HCT116 (cell line): ENCODE data around the gene SLC2A13. TPM values are rescaled to one million over a fixed set of nuclear protein-coding genes. Genes with fewer than 3 reads are reported as not detected.

Experiments
- ATAC-seq: fragments of 200-7000 bp; cut with Tn5 transposase; 2 replicates; pipeline ENCODE4 v1.9.1; 2020; ENCODE audit warnings: mild to moderate bottlenecking, moderate library complexity
- BruUV-seq: library from RNA; stranded (reverse); fragments of 400-500 nt; replicated peaks from 2 replicates; lab custom pipeline; 2021; lab: Mats Ljungman, UMichigan
- CTCF ChIA-PET: fragments of 300-600 bp; sonication (Branson Sonifier 250); formaldehyde crosslinking; loops from one replicate; lab custom pipeline; 2021; ENCODE audit warnings: antibody characterized with exemption; lab: Charles Lee
- POLR2A ChIA-PET: fragments of 300-600, 350-600 bp; sonication (Branson Sonifier 250); formaldehyde crosslinking; loops from one replicate; lab custom pipeline; 2021; ENCODE audit warnings: antibody characterized with exemption; lab: Charles Lee
- RAD21 ChIA-PET, 2 experiments: fragments of 300-600 bp; sonication (Branson Sonifier 250); formaldehyde crosslinking; loops; one replicate each; lab custom pipeline; 2023; ENCODE audit warnings: low total read pairs in 2 of 2; ENCODE audit not compliant: uncharacterized antibody in 2 of 2, unreplicated experiment in 2 of 2, low non-redundant PET in 1 of 2; lab: Charles Lee
- DNase-seq: peaks from one replicate; pipeline ENCODE4 v3.0.0-alpha.2; 2010; ENCODE audit warnings: low read depth, low spot score
- H2AFZ ChIP-seq: fragments of 200-600 bp; shearing (Covaris generic), sonication (generic); 2 replicates; pipeline ENCODE4 v1.6.1; 2017; ENCODE audit warnings: low read depth, mixed run types, mixed read lengths, antibody characterized with exemption, low read length; ENCODE audit not compliant: poor library complexity, severe bottlenecking
- H3K27ac ChIP-seq: 2 replicates; pipeline ENCODE4 v1.5.1; 2012; ENCODE audit warnings: low read depth, low read length
- H3K27me3 ChIP-seq: fragments of 200-600 bp; sonication (generic); 2 replicates; pipeline ENCODE4 v1.6.1; 2016; ENCODE audit warnings: mixed run types, low read length, mixed read lengths; ENCODE audit not compliant: insufficient read depth
- H3K36me3 ChIP-seq, 2 experiments: fragments of 200-500 bp in 1 of 2; fragments of 200-600 bp in 1 of 2; sonication (Bioruptor generic) in 1 of 2; sonication (generic) in 1 of 2; 2 replicates each; pipeline versions ENCODE4 v1.5.1 to v1.6.1; 2014 to 2016; ENCODE audit warnings: low read length in 2 of 2, inconsistent platforms in 1 of 2, mixed read lengths in 1 of 2, mixed run types in 1 of 2; ENCODE audit not compliant: insufficient read depth in 2 of 2, control insufficient read depth in 1 of 2
- H3K4me1 ChIP-seq, 2 experiments: fragments of 200-600 bp in 1 of 2; sonication (generic) in 1 of 2; 2 replicates each; pipeline versions ENCODE4 v1.5.1 to v1.6.1; 2012 to 2017; ENCODE audit warnings: low read length in 2 of 2, inconsistent platforms in 1 of 2, mild to moderate bottlenecking in 1 of 2, mixed read lengths in 1 of 2, mixed run types in 1 of 2, moderate library complexity in 1 of 2; ENCODE audit not compliant: insufficient read depth in 2 of 2, control insufficient read depth in 1 of 2
- H3K4me2 ChIP-seq: fragments of 200-600 bp; sonication (generic); 2 replicates; pipeline ENCODE4 v1.6.1; 2017; ENCODE audit warnings: mixed run types, low read length, mixed read lengths
- H3K4me3 ChIP-seq, 2 experiments: fragments of 200-600 bp in 1 of 2; sonication (generic) in 1 of 2; replicated peaks in 1 of 2; 2 replicates each; pipeline ENCODE4 v1.5.1; 2011 to 2016; ENCODE audit warnings: low read length in 2 of 2, control low read depth in 1 of 2, low read depth in 1 of 2, mild to moderate bottlenecking in 1 of 2, mixed read lengths in 1 of 2, mixed run types in 1 of 2
- H3K79me2 ChIP-seq: fragments of 200-600 bp; sonication (generic); 2 replicates; pipeline ENCODE4 v1.6.1; 2017; ENCODE audit warnings: mild to moderate bottlenecking, mixed run types, low read length, moderate library complexity, mixed read lengths; ENCODE audit not compliant: insufficient read depth
- H3K9ac ChIP-seq: fragments of 200-600 bp; sonication (generic); 2 replicates; pipeline ENCODE4 v1.6.1; 2016; ENCODE audit warnings: low read length, mixed read lengths
- H3K9me2 ChIP-seq: fragments of 200-600 bp; sonication (generic), shearing (Covaris generic); 2 replicates; pipeline ENCODE4 v1.6.1; 2017; ENCODE audit warnings: mixed run types, mild to moderate bottlenecking, moderate library complexity; ENCODE audit not compliant: insufficient read depth
- H3K9me3 ChIP-seq, 2 experiments: fragments of 200-500 bp in 1 of 2; fragments of 200-600 bp in 1 of 2; sonication (Bioruptor generic) in 1 of 2; sonication (generic) in 1 of 2; 2 replicates each; pipeline ENCODE4 v1.6.1; 2014 to 2017; ENCODE audit warnings: low read length in 2 of 2, mixed read lengths in 2 of 2, inconsistent platforms in 1 of 2, low read depth in 1 of 2, mild to moderate bottlenecking in 1 of 2, mixed run types in 1 of 2, moderate library complexity in 1 of 2; ENCODE audit not compliant: control insufficient read depth in 1 of 2, insufficient read depth in 1 of 2
- H4K20me1 ChIP-seq: fragments of 200-600 bp; sonication (generic), shearing (Covaris generic); 2 replicates; pipeline ENCODE4 v1.6.1; 2017; ENCODE audit warnings: mixed run types, mild to moderate bottlenecking, moderate library complexity; ENCODE audit not compliant: insufficient read depth
- CBX3 ChIP-seq: IDR thresholded peaks from 2 replicates; pipeline ENCODE4 v1.6.1; 2012; ENCODE audit warnings: low read depth
- EGR1 ChIP-seq: IDR thresholded peaks from 2 replicates; pipeline ENCODE4 v1.6.1; 2012; ENCODE audit warnings: low read depth
- ELF1 ChIP-seq: IDR thresholded peaks from 2 replicates; pipeline ENCODE4 v1.6.1; 2012; ENCODE audit warnings: low read depth, borderline replicate concordance
- EZH2 ChIP-seq: fragments of 200-600 bp; sonication (generic); IDR thresholded peaks from 2 replicates; pipeline ENCODE4 v1.6.1; 2017; ENCODE audit warnings: antibody characterized with exemption, mixed run types
- EZH2phosphoT487 ChIP-seq: fragments of 200-600 bp; IDR thresholded peaks from 2 replicates; pipeline ENCODE4 v1.6.1; 2018; ENCODE audit warnings: antibody characterized with exemption, borderline replicate concordance
- FOSL1 ChIP-seq: IDR thresholded peaks from 2 replicates; pipeline ENCODE4 v1.6.1; 2012; ENCODE audit warnings: low read depth
- JUND ChIP-seq: IDR thresholded peaks from 2 replicates; pipeline ENCODE4 v1.6.1; 2012
- POLR2A ChIP-seq: IDR thresholded peaks from 2 replicates; pipeline ENCODE4 v1.7.0; 2011; ENCODE audit warnings: borderline replicate concordance; ENCODE audit not compliant: insufficient read depth, insufficient read length; ENCODE audit errors: extremely low read depth
- POLR2AphosphoS5 ChIP-seq: IDR thresholded peaks from 2 replicates; pipeline ENCODE4 v1.6.1; 2011; ENCODE audit warnings: mild to moderate bottlenecking, low read depth, low read length, moderate library complexity
- RAD21 ChIP-seq: IDR thresholded peaks from 2 replicates; pipeline ENCODE4 v1.6.1; 2012; ENCODE audit warnings: low read depth, mild to moderate bottlenecking
- SIN3A ChIP-seq: IDR thresholded peaks from 2 replicates; pipeline ENCODE4 v1.6.1; 2012; ENCODE audit warnings: low read depth
- SRF ChIP-seq: IDR thresholded peaks from 2 replicates; pipeline ENCODE4 v1.6.1; 2012; ENCODE audit warnings: low read depth
- TCF7L2 ChIP-seq: IDR thresholded peaks from 2 replicates; pipeline ENCODE4 v1.7.0; 2011; ENCODE audit warnings: borderline replicate concordance, inconsistent platforms; ENCODE audit not compliant: insufficient read depth, insufficient read length; ENCODE audit errors: extremely low read depth
- ZFX ChIP-seq: fragments of 450-650 bp; IDR thresholded peaks from 2 replicates; pipeline ENCODE4 v1.6.1; 2017
- ZNF274 ChIP-seq: fragments of 200-500 bp; sonication (Bioruptor generic); IDR thresholded peaks from 2 replicates; pipeline ENCODE4 v1.6.1; 2014; ENCODE audit warnings: mild to moderate bottlenecking, low read depth, low read length, inconsistent platforms
- intact Hi-C: fragments of 100-400 bp; cut with micrococcal nuclease; formaldehyde crosslinking; loops from 2 replicates; pipeline ENCODE4 v1.10.0; 2022
- total RNA-seq: library from RNA; stranded (reverse); gene quantifications from one replicate; pipeline ENCODE4 v1.2.1, GENCODE V29; 2021; ENCODE audit not compliant: unreplicated experiment
- TF ChIP-seq, protein P1 (sequence below): IDR thresholded peaks from 2 replicates; pipeline ENCODE4 v1.6.1; 2011; ENCODE audit warnings: mild to moderate bottlenecking, low read length, moderate library complexity; ENCODE audit not compliant: insufficient replicate concordance; ENCODE audit errors: extremely low read depth
- TF ChIP-seq, protein P2 (sequence below), 3 experiments: fragments of 200-600 bp in 1 of 3; sonication (generic) in 1 of 3; IDR thresholded peaks in 2 of 3; conservative IDR thresholded peaks in 1 of 3; 2 replicates each; pipeline ENCODE4 v1.5.1; 2012 to 2017; ENCODE audit warnings: low read depth in 2 of 3, low read length in 2 of 3, antibody characterized with exemption in 1 of 3, borderline replicate concordance in 1 of 3, control low read depth in 1 of 3, mild to moderate bottlenecking in 1 of 3, mixed read lengths in 1 of 3, mixed run types in 1 of 3, moderate library complexity in 1 of 3; ENCODE audit not compliant: insufficient read depth in 1 of 3
- TF ChIP-seq, protein P3 (sequence below): IDR thresholded peaks from 2 replicates; pipeline ENCODE4 v1.6.1; 2012
- TF ChIP-seq, protein P4 (sequence below): IDR thresholded peaks from 2 replicates; pipeline ENCODE4 v1.6.1; 2012; ENCODE audit warnings: low read depth
- TF ChIP-seq, protein P5 (sequence below): IDR thresholded peaks from 2 replicates; pipeline ENCODE4 v1.6.1; 2012

The SLC2A13 gene
- total RNA-seq, 1 experiment from 2014 or later = 6.8 TPM

DNA sequence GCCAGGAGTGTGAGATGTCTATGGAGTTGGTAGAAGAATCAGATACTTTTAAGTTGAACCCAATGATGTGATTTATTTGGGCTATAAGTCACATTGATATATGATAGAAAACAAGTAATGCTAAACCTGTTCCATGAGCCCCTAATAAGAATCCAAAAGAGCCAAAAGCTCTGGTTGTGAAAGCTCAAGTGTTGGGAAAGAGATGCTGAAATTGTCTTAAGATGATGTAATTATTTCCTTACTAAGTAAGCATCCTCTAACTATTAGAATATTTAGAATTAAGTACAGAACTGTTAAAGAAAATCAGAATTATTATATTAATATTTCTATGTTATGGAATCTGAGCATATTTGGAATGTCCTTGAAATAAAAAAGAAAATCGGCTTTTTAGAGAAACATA is 17.6 kb upstream of the SLC2A13 start:
- DNase-seq = no peak
- Histone ChIP-seq H2AFZ (no peak overlapping the region), H3K4me3 (no peak overlapping the region), H3K79me2 (no peaks in the 10 kb centered on the region), H3K36me3 (no peaks in the 10 kb centered on the region), H3K9ac (no peak overlapping the region), H3K27me3 (no peaks in the 10 kb centered on the region), H3K27ac (no peak overlapping the region), H3K4me2 (no peak overlapping the region), H3K9me2 (no peaks in the 10 kb centered on the region), H4K20me1 (no peaks in the 10 kb centered on the region), H3K9me3 (no peaks in the 10 kb centered on the region), H3K4me1 (no peaks in the 10 kb centered on the region)
- ChIA-PET RAD21 (no interaction called here), CTCF (interaction anchor here (1.4 kb wide), 1 partner anchor 16 kb away, joined by 3 read pairs; no protein-coding TSS in a partner anchor), POLR2A (no interaction called here)
- no peak for TF ChIP-seq POLR2AphosphoS5
- TF ChIP-seq ZFX = no peak
- TF ChIP-seq, protein P1, sequence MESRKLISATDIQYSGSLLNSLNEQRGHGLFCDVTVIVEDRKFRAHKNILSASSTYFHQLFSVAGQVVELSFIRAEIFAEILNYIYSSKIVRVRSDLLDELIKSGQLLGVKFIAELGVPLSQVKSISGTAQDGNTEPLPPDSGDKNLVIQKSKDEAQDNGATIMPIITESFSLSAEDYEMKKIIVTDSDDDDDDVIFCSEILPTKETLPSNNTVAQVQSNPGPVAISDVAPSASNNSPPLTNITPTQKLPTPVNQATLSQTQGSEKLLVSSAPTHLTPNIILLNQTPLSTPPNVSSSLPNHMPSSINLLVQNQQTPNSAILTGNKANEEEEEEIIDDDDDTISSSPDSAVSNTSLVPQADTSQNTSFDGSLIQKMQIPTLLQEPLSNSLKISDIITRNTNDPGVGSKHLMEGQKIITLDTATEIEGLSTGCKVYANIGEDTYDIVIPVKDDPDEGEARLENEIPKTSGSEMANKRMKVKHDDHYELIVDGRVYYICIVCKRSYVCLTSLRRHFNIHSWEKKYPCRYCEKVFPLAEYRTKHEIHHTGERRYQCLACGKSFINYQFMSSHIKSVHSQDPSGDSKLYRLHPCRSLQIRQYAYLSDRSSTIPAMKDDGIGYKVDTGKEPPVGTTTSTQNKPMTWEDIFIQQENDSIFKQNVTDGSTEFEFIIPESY = no peak
- TF ChIP-seq, protein P2, sequence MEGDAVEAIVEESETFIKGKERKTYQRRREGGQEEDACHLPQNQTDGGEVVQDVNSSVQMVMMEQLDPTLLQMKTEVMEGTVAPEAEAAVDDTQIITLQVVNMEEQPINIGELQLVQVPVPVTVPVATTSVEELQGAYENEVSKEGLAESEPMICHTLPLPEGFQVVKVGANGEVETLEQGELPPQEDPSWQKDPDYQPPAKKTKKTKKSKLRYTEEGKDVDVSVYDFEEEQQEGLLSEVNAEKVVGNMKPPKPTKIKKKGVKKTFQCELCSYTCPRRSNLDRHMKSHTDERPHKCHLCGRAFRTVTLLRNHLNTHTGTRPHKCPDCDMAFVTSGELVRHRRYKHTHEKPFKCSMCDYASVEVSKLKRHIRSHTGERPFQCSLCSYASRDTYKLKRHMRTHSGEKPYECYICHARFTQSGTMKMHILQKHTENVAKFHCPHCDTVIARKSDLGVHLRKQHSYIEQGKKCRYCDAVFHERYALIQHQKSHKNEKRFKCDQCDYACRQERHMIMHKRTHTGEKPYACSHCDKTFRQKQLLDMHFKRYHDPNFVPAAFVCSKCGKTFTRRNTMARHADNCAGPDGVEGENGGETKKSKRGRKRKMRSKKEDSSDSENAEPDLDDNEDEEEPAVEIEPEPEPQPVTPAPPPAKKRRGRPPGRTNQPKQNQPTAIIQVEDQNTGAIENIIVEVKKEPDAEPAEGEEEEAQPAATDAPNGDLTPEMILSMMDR (IDR thresholded peaks at IDR 0.05 in 2 of 3, conservative IDR thresholded peaks at IDR 0.05 in 1 of 3; ENCODE audit: borderline replicate concordance in 1 of 3, insufficient read depth in 1 of 3, low read depth in 2 of 3, low read length in 2 of 3) = no peak
- TF ChIP-seq, protein P3, sequence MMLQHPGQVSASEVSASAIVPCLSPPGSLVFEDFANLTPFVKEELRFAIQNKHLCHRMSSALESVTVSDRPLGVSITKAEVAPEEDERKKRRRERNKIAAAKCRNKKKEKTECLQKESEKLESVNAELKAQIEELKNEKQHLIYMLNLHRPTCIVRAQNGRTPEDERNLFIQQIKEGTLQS = no peak
- no peak for TF ChIP-seq POLR2A
- TF ChIP-seq SRF = no peak
- no peak for TF ChIP-seq ZNF274
- no peak for TF ChIP-seq TCF7L2
- TF ChIP-seq EZH2 = no peak
- TF ChIP-seq RAD21 = no peak
- no peak for TF ChIP-seq EGR1
- no peak for TF ChIP-seq FOSL1
- TF ChIP-seq ELF1 = no peak
- TF ChIP-seq, protein P4, sequence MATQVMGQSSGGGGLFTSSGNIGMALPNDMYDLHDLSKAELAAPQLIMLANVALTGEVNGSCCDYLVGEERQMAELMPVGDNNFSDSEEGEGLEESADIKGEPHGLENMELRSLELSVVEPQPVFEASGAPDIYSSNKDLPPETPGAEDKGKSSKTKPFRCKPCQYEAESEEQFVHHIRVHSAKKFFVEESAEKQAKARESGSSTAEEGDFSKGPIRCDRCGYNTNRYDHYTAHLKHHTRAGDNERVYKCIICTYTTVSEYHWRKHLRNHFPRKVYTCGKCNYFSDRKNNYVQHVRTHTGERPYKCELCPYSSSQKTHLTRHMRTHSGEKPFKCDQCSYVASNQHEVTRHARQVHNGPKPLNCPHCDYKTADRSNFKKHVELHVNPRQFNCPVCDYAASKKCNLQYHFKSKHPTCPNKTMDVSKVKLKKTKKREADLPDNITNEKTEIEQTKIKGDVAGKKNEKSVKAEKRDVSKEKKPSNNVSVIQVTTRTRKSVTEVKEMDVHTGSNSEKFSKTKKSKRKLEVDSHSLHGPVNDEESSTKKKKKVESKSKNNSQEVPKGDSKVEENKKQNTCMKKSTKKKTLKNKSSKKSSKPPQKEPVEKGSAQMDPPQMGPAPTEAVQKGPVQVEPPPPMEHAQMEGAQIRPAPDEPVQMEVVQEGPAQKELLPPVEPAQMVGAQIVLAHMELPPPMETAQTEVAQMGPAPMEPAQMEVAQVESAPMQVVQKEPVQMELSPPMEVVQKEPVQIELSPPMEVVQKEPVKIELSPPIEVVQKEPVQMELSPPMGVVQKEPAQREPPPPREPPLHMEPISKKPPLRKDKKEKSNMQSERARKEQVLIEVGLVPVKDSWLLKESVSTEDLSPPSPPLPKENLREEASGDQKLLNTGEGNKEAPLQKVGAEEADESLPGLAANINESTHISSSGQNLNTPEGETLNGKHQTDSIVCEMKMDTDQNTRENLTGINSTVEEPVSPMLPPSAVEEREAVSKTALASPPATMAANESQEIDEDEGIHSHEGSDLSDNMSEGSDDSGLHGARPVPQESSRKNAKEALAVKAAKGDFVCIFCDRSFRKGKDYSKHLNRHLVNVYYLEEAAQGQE = no peak
- TF ChIP-seq JUND = no peak
- no peak for TF ChIP-seq CBX3
- no peak for TF ChIP-seq SIN3A
- TF ChIP-seq, protein P5, sequence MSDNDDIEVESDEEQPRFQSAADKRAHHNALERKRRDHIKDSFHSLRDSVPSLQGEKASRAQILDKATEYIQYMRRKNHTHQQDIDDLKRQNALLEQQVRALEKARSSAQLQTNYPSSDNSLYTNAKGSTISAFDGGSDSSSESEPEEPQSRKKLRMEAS = no peak
- no peak for TF ChIP-seq EZH2phosphoT487
- no peak for ATAC-seq
- no TSS peak for BruUV-seq
- intact Hi-C loops = no loop called here
